T follicular helper cell (primary cell): ENCODE results near the gene EGLN2.
"Not testable (repeated sequence)": the region's sequence is repeated elsewhere in the genome, so short reads cannot be mapped to it uniquely, and the experiment has no call there.

Experiments used
- DNase-seq: peaks from one replicate; pipeline ENCODE4 v3.0.0-alpha.2; 2020; ENCODE audit warnings: low read depth

The EGLN2 gene

GRCh38 chr19:40802300-40803169 is 3.5 kb downstream of the EGLN2 start:
- no peak for DNase-seq

DNA sequence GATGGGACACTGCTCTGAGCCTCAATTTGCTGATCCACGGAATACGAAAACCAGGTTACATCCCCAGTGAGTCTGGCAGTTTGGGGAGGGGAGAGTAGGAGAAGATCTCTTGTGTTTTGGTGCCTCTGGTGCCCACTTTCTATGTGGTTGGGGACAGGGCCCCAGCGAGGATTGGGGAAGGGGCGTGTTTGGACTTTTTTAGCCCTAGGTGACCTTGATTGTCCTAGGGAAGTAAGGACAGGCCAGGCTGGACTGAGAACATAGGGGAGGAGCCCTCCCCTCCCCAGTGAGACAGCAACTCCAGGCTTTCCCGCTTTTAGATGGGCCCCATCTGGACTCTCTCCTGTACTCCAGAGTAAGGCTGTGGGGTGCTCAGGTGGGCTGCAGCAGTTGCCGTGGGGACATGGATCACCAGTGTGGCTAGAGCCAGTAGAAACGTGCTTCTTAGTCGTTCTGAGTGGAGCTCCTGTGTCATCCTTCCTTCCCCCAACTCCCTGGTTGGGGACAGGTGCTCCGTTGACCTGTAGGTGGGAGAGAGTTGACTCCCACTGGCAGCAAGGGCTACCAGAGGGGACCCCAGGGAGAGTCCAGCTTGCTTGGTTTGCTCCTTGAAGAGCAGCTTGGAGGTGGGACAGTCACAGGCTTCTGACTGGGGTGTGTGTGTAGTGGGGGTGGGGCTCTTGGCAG is 4.3 kb downstream of the EGLN2 start:
- no peak for DNase-seq

DNA sequence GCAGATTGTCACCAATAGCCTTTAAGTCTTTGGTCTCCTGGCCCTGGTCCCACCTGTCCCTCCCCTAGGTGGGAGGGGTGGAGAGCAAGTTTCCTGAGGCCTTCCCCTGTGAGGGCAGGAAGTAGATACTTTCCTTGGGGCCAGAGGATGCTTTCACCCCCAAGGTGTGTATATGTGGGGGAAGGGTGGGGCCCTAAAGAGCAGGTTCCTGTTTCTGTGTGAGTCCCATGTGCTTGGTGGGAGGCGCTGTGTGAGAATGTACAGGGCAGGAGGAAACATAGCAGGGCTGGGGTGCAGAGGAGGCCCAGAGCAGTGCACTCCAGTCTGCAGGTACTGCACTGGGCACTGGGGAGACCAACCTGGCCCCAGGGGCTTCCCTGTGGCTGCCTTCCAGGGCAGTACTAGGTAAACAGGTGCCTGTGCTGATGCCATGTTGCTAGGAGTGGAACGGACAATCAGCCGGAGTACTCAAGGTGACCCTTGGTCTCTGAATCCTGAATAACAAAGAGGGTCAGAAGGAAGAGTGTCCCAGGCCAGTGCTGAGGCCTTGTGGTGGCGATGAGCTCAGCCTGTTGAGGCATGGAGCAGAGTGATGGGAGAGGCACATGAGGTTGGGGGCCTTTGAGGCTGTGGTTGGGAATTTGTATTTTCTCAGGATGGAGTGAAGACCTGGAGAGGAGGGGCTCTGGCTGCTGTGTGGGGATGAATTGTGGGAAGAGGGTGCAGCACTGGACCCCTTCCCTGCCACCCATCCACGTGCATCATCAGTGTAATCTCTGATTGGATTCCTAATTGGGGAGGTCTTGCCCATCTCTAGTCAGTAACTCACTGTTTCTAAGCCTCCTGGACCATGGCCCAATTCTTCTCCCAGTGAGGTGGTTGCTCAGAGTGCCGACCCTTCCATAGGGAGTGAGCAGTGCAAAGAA is 5.1 kb downstream of the EGLN2 start:
- DNase-seq = peak; percentile 48

DNA sequence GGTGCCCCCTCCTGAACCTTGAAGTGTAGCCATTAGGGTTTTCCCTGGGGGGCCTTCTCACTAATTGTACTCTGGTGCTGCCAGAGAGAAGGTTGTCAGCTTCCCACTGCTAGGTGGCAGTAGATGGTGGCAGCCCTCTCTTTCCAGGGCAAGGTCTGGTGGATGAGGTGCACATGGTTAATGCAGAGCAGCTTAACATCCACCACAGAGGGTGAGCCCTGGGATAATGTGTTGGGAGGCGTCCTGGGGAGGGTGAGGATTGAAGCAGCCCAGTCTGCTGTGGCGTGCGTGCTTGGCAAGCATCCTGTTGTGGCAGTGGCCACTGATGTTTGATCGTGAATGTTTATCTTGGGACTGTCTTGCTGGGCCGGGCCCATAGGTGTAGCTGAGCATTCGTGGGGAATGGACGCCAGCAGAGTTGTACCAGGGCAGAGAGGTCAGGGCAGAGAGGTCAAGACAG is 5.8 kb downstream of the EGLN2 start:
- DNase-seq = no peak

DNA sequence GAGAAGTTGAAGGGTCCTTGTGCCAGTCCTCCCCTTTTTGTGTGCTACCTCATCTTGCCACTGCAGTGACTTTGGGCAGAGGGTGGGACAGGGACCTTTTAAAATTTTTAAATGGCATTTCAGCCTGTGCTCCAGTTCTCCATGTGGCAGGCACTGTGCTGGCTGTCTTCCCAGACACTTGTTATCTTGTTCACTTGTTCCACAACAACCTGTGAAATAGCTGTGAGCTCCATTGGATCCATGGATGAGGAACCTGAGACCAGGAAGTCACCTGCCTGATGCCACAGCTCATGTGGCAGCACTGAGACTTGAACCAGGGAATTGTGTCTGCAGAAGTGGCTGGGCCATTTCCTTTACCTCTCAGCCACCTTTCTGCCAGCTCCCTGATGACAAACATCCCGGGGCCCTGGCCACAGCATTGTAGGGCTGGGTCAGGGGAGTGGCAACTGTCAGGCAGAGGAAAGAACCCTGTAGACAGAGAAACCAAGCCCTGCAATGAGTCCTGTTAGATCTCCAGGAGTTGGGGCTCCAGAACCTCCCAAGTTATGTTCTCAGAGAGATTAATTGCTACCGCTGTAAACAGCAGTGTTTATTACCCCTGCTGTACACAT is 6.4 kb downstream of the EGLN2 start:
- no peak for DNase-seq

DNA sequence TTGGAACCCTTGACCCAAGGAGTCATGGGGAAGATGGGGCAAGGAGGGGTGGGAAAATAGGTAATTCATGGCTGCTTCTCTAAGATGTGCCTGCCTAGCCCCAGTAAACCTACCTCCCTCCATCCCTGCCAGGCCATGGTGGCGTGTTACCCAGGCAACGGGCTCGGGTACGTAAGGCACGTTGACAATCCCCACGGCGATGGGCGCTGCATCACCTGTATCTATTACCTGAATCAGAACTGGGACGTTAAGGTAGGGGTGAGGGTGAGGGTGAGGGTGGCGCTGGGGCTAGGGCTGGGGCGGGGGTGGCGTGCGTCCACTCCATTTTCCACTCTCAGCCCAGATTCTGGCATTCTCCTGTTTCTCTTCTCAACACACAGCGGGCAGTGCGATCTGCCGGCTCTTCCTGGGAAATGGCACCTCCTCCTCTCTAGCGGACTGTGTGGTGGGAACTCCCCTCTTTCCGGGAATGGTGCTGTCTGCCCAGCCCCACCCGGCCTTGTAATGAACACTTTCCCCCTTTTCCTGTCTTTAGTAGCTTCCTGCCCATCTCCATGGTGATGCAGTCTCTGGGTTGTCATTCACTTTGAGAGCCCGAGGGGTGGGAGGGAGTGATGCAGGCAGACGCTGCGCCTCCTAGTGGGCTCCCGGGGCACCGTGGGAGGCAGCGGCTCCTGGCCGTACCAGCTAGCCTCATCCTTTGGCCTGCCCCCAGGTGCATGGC is 7.6 kb downstream of the EGLN2 start:
- peak; percentile 72 for DNase-seq

DNA sequence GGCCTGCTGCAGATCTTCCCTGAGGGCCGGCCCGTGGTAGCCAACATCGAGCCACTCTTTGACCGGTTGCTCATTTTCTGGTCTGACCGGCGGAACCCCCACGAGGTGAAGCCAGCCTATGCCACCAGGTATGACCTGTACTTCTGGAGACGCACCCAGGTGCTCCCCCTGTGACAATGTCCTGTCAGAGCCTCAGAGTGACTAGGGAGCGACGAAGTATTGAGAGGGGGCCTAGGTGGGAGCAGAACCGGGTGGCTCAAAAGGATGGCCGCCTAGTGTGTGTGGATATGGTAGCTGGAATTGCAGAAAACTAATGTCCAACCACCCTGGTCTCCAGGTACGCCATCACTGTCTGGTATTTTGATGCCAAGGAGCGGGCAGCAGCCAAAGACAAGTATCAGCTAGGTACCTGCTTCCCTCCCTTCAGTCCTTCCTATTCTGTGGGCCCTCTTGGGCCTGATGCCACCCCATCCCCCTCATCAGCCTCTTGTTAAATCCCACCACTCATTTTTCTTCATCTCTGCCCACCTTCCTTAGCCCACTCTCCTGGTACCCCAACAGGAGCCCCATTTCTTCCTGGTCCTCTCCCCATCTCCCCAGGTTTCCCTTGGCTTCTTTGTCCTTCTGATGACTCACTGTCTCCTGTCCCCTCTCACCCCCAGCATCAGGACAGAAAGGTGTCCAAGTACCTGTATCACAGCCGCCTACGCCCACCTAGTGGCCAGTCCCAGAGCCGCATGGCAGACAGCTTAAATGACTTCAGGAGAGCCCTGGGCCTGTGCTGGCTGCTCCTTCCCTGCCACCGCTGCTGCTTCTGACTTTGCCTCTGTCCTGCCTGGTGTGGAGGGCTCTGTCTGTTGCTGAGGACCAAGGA is 8.4 kb downstream of the EGLN2 start:
- DNase-seq = no peak

DNA sequence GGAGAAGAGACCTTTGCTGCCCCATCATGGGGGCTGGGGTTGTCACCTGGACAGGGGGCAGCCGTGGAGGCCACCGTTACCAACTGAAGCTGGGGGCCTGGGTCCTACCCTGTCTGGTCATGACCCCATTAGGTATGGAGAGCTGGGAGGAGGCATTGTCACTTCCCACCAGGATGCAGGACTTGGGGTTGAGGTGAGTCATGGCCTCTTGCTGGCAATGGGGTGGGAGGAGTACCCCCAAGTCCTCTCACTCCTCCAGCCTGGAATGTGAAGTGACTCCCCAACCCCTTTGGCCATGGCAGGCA is 9.0 kb downstream of the EGLN2 start:
- no peak for DNase-seq

- no peak for DNase-seq
Measured at GRCh38 chr19:40808497-40808896, 9.5 kb downstream of the EGLN2 start.

DNA sequence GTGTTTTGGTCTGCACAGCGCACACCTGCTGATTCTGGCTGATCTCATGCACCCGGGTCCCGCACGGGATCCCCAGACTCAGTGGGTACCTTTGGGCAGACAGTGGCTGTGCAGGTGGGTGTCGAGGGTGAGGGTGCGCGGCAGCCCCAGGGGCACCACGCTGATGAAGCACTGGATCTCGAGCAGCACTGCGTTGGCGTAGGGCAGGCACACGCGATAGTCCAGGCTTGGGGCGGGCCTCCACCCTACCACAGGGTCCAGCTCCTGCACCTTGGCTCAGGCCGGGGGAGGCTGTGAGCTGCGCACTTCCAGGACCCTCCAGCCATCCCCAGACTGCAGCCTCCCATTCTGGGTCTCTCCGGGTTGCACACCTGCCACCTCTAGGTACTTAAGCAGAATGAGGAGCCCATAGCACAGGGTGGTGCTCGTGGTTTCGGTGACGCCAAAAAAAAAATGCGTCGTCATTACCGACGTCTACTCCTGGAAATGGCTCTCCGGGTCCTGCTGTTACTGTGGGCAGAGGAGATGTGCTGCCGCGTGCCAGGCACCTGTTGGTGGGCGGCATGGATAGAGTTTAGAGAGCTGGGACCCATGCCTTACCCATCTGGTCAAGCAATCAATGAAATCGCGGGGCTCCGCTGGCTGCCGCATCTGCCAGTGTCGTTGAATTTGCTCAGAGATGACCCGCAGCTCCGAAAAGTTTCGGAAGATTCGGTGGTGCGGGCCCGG is 10.5 kb downstream of the EGLN2 start:
- DNase-seq = no peak

GRCh38 chr19:40810160-40810559 is 11.2 kb downstream of the EGLN2 start:
- no peak for DNase-seq

- DNase-seq = not testable (repeated sequence)
Measured at GRCh38 chr19:40810649-40811408, 11.8 kb downstream of the EGLN2 start.

DNA sequence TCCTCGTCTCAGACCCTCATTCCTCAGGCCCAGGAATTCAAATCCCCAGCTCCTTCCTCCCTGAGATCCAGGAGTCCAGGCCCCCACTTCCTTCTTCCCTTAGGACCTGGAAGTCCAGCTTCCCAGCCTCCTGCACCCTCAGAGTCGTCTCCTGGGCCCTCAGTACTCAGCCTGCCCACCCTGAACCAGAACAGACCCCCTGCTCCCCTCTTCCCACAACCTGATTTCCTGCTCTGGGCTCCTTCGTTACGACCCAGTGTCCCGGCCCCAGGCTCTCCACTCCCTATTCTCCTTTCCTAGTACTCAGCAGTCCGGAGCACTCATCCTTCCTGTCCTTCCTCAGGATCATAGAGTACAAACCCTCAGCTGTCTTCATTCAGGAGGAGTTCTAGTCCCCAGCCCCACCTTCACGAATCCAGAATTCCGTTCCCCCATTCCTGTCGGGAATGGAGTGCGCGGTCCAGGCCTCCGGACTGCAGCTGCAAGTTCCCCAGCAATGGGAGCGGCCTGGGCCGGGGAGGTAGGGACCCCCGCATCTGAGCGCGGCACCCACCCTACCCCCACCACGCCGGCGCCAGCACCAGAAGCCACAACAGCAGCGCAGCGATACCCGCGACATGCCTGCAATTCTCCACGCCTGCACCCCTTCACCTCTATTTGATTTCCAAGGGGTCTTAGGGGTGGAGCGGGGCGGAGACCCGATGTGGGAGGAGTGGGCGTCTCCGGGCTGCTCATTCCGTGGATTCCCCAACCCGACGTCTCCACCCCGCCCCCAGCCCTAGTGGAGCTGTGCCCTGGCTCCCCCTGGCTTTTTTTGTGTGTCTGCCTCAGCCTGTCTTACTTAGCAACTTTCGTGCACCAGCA is 12.7 kb downstream of the EGLN2 start:
- no peak for DNase-seq

DNA sequence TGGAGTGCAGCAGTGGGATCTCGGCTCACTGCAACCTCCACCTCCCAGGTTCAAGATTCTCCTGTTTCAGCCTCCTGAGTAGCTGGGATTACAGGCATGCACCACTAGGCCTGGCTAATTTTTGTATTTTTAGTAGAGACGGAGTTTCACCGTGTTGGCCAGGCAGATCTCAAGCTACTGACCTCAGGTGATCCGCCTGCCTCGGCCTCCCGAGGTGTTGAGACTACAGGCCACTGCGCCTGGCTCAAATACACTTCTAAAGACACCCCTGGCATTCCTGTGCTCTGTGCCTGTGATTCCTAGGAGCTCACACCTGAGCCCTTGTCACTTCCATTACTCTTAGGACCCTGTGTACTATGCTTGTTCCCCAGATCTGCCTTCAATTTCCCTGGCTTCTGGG is 13.6 kb downstream of the EGLN2 start:
- not testable (repeated sequence) for DNase-seq

DNA sequence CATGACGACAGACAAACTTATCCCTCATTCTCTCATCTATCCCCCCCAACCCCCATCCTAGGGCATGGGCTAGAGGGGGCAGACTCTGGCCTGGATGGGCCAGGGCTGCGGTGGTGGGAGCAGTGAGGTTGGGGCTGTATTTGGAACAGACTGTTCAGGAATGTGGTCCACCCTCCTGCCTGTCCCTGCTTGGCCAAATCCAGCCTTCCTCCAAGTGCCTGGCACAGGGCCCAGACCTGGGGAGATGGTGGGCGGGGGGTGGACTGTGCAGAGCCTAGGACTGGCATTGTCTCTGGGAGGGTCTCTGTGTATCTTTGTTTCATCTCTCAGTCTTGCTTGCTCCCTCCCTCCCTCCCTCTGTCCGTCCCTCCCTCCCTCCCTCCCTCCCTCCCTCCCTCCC is 14.2 kb downstream of the EGLN2 start:
- DNase-seq = no peak

DNA sequence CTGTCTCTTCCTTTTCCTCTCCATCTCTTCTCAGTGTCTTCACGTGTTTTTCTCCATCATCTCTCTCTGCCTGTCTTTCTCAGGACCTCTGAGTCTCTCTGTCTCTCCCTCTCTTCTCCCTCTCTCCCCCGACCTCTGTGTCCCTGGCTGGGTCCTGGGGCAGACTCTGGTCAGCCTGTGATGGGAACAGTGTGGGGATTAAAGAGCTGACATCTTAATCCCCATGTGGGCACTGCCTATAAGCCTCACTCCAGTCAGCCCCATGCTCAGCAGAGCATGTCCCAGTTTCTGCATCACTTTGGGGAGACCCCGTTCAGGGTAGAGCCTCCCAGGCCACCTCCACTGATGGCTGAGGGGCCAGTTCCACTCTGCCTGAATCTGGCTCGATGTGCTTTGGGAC is 16.2 kb downstream of the EGLN2 start:
- no peak for DNase-seq

DNA sequence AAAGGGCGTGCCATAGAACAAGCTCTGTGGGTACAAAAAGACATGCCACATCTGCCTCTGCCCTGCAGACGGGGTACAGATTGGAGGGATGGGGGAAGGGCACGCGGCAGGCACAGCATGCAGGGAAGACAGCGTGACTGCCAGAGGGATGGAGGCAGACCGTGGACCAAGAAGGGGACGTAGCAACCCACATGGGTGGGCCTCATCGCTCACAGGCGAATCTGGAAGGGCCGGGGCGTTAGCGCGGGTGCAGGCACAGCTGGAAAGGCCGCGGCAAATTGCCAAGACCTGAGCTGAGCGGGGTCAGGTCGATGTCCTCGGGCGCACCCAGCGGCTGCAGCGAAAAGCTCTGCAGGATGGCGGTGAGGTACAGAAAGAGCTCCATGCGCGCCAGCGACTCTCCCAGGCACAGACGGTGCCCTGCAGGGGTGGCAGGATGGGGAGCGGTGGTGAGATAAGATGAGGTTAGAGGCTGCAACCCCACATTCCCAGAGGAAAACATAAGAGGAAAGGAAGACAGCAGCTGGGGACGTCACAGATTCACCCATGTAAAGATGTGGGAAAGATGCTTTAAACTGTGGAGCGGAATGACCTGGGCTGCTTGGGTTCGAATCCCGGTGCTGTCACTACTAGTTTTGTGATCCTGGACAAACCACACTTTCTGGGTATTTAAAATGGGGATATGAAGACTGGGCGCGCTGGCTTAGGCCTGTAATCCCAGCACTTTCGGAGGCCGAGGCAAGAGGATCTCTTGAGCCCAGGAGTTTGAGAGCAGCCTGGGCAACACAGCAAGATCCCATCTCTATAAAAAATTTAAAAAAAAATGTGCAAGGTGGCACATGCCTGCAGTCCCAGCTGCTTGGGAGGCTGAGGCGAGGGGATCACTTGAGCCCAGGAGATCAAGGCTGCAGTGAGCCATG is 19.7 kb downstream of the EGLN2 start:
- peak; percentile 65 for DNase-seq
